Lower leg skin (tissue), 4 donors: ENCODE measurements around the gene MTMR2. TPM values are rescaled to one million over a fixed set of nuclear protein-coding genes. Genes with fewer than 3 reads are reported as not detected.

ENCODE experiments used
- DNase-seq, 2 donors: peaks; one replicate each; pipeline ENCODE4 v3.0.0-alpha.2; 2019; ENCODE audit warnings: low spot score in 2 of 2
- H3K4me3 ChIP-seq: fragments of 200-600 bp; sonication (generic); 2 replicates; pipeline ENCODE4 v1.5.1; 2017; ENCODE audit warnings: mild to moderate bottlenecking, low read depth; ENCODE audit not compliant: poor library complexity, severe bottlenecking
- POLR2A ChIP-seq, 2 donors: fragments of 450-650 bp; IDR thresholded peaks; one replicate each; pipeline ENCODE4 v1.6.1; 2016 to 2017; ENCODE audit warnings: antibody characterized with exemption in 2 of 2, mild to moderate bottlenecking in 1 of 2, moderate library complexity in 1 of 2
- WGBS, 2 donors: methylation state at CpG; one replicate each; pipeline ENCODE4 v1.1.5; 2018; 5-methylcytosine and 5-hydroxymethylcytosine counted together
- intact Hi-C: fragments of 100-400 bp; cut with DNase I; formaldehyde crosslinking; loops from one replicate; pipeline ENCODE4 v1.15.0; 2023; ENCODE audit warnings: low total_unique reads
- total RNA-seq, 4 donors: library from RNA; depleted of rRNA; stranded (reverse); fragments of >200 nt; gene quantifications; one replicate each; pipeline ENCODE4 v1.1.0, GENCODE V29; 2016
- TF ChIP-seq, protein P1 (sequence below), 3 donors: fragments of 450-650 bp; IDR thresholded peaks; one replicate each; pipeline ENCODE4 v1.5.1; 2016; ENCODE audit warnings: antibody characterized with exemption in 3 of 3, mild to moderate bottlenecking in 3 of 3, moderate library complexity in 2 of 3

Gene MTMR2
- total RNA-seq, 4 donors from 2014 or later: 11.1 to 17.4 (median 12.2) TPM

DNA sequence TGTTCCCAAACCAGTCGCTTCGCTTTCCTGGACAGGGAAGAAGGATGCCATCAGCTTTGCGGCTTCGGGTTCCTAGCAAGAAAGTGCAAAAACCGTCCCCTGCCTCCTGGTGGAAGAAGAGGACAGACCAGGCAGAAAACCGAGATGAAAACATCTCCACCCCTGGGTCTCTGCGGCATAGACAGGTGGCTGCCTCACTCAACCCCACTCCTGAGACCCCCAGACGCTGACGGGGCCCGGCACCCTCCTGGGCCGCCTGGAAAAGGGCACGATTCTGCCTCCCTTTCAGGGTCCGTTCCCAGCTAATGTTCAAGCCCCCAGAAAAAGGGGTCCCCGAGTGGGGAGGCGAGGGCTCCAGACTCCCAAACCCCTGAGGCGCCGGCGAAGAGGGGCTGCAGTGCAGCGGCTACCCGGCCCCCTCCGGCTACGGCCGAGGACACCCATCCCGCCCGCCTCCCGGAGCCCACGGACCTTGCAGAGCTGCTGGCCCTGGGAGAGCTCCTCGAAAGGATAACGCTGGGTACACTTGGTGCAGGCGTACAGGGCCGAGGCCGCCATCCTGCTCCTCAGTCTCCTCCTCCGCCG lies 134.9 kb downstream of the MTMR2 start:
- WGBS, 2 donors: 0 to 1% methylated on average over 18 to 27 of the region's 34 CpGs
- DNase-seq: no peak
- intact Hi-C loops: no loop called here
- TF ChIP-seq, protein P1, sequence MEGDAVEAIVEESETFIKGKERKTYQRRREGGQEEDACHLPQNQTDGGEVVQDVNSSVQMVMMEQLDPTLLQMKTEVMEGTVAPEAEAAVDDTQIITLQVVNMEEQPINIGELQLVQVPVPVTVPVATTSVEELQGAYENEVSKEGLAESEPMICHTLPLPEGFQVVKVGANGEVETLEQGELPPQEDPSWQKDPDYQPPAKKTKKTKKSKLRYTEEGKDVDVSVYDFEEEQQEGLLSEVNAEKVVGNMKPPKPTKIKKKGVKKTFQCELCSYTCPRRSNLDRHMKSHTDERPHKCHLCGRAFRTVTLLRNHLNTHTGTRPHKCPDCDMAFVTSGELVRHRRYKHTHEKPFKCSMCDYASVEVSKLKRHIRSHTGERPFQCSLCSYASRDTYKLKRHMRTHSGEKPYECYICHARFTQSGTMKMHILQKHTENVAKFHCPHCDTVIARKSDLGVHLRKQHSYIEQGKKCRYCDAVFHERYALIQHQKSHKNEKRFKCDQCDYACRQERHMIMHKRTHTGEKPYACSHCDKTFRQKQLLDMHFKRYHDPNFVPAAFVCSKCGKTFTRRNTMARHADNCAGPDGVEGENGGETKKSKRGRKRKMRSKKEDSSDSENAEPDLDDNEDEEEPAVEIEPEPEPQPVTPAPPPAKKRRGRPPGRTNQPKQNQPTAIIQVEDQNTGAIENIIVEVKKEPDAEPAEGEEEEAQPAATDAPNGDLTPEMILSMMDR (IDR thresholded peaks at IDR 0.05): no peak
- no peak for TF ChIP-seq POLR2A (IDR thresholded peaks at IDR 0.05)
- H3K4me3 ChIP-seq: peak overlapping the region; percentile 84

Other genes starting within 250 kb of the MTMR2 start
- gene FAM76B, start 134.3 kb downstream of the MTMR2 start, total RNA-seq: 10 to 100 TPM; 13.4 to 52.1 (median 26.8) TPM
- gene CEP57, start 133.6 kb downstream of the MTMR2 start, total RNA-seq: 10 to 100 TPM; 19.7 to 31.4 (median 28.2) TPM